ENCODE measurements around the gene ITGB8.
A peak's percentile ranks its signal among the peaks of the same experiment; 100 is the strongest.

The ITGB8 gene

GRCh38 chr7:20343941-20344340 lies 13.2 kb downstream of the ITGB8 start:
- H3K9me3 ChIP-seq (ENCODE audit: low read length): no peaks in the 10 kb centered on the region
- H3K36me3 ChIP-seq (ENCODE audit: insufficient read depth, low read length): no peaks in the 10 kb centered on the region
- no peaks in the 10 kb centered on the region for H3K27me3 ChIP-seq (ENCODE audit: control insufficient read depth in 1 of 2, insufficient read depth in 2 of 2, low read length in 2 of 2)
- no peak overlapping the region for H3K4me3 ChIP-seq (ENCODE audit: low read depth in 1 of 2, low read length in 2 of 2)
- H3K9ac ChIP-seq (ENCODE audit: low read length): no peak overlapping the region
- H3K4me1 ChIP-seq (ENCODE audit: insufficient read depth, low read length): no peaks in the 10 kb centered on the region
- no peak overlapping the region for H3K27ac ChIP-seq (ENCODE audit: low read depth, low read length)

DNA sequence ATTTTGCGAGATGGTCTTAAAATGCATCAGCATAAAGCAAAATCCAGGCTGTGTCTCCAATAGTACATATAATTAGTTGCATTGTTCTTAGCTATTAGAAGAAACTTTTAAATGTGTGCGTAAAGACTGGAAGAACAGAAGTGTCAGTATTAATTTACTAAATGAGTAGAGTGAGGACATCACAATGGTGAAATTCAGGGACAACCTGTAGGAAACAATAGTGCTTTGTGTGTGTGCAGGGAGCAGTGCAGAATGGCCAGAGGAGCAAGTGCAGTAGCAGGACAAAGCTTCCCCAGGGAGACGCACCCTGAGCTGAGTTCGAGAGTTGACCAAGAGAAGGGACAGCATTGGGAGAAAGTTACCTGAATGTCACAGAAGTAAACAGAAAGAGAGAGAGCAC lies 13.7 kb downstream of the ITGB8 start:
- Histone ChIP-seq H3K4me1 (ENCODE audit: insufficient read depth, low read length) (no peaks in the 10 kb centered on the region), H3K27ac (ENCODE audit: low read depth, low read length) (no peak overlapping the region), H3K4me3 (ENCODE audit: low read depth in 1 of 2, low read length in 2 of 2) (no peak overlapping the region), H3K9ac (ENCODE audit: low read length) (no peak overlapping the region), H3K27me3 (ENCODE audit: control insufficient read depth in 1 of 2, insufficient read depth in 2 of 2, low read length in 2 of 2) (no peaks in the 10 kb centered on the region), H3K9me3 (ENCODE audit: low read length) (no peaks in the 10 kb centered on the region), H3K36me3 (ENCODE audit: insufficient read depth, low read length) (no peaks in the 10 kb centered on the region)

- Histone ChIP-seq H3K27me3 (ENCODE audit: control insufficient read depth in 1 of 2, insufficient read depth in 2 of 2, low read length in 2 of 2) (no peaks in the 10 kb centered on the region), H3K36me3 (ENCODE audit: insufficient read depth, low read length) (no peaks in the 10 kb centered on the region), H3K27ac (ENCODE audit: low read depth, low read length) (no peak overlapping the region), H3K4me3 (ENCODE audit: low read depth in 1 of 2, low read length in 2 of 2) (no peak overlapping the region), H3K9ac (ENCODE audit: low read length) (no peak overlapping the region), H3K9me3 (ENCODE audit: low read length) (no peaks in the 10 kb centered on the region), H3K4me1 (ENCODE audit: insufficient read depth, low read length) (peaks cover 13% of the 10 kb centered on the region)
Observed at GRCh38 chr7:20346577-20346976, 15.9 kb downstream of the ITGB8 start.

DNA sequence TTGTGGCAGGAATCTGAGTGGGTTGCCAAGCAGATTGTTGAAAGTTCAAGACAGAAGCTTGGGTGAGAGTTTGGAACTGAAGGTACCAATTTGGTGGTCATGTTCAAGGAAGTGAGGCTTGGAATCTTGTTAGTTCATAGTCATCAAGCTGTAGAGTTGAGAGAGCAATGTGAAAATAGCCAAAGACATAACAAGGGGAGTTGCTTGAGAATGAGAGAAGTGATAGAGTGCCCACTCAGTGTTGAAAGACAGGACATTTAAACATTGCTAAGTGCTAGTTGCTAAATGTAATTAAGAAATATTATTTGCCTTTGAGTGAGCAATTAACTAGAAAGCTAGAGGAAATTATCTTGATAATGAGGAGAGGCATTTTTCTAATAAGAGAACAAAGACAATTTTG lies 17.0 kb downstream of the ITGB8 start:
- Histone ChIP-seq H3K27me3 (ENCODE audit: control insufficient read depth in 1 of 2, insufficient read depth in 2 of 2, low read length in 2 of 2) (no peaks in the 10 kb centered on the region), H3K27ac (ENCODE audit: low read depth, low read length) (no peak overlapping the region), H3K4me3 (ENCODE audit: low read depth in 1 of 2, low read length in 2 of 2) (no peak overlapping the region), H3K36me3 (ENCODE audit: insufficient read depth, low read length) (no peaks in the 10 kb centered on the region), H3K9ac (ENCODE audit: low read length) (no peak overlapping the region), H3K4me1 (ENCODE audit: insufficient read depth, low read length) (peaks cover 20% of the 10 kb centered on the region), H3K9me3 (ENCODE audit: low read length) (no peaks in the 10 kb centered on the region)

DNA sequence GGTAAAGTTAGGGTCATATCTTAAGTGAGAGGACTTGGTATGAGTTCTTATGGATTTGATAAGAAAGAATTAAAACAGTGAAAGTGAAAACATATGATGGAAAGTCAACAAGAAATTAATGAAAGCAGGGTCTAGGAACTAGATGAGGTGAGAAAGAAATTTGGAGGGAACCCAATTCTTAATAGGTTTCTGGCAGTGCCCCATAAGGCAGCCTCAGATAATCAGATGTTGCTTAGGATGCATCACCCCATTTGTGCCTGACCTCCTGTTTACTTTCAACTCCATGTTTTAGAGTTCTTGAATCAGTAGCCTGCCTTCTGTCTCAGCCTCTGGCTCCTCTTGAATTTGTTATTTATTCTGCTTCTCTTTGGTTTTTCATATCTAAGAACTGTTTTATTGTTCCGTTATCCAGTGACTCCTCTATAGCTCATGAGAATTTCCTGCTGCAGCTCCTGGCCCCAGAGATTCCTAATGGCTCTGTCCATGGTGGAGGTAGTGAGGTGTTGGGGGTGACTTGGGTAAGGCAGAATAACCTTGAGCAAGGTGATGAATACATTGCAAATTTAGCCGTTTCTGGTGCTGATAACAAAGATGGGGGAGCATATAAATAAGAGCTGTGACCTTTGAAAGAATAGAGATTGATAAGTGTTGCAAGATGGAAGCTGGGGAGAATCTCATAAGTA lies 17.6 kb downstream of the ITGB8 start:
- H3K4me3 ChIP-seq (ENCODE audit: low read depth in 1 of 2, low read length in 2 of 2): no peak overlapping the region
- H3K36me3 ChIP-seq (ENCODE audit: insufficient read depth, low read length): no peaks in the 10 kb centered on the region
- no peak overlapping the region for H3K27ac ChIP-seq (ENCODE audit: low read depth, low read length)
- H3K9ac ChIP-seq (ENCODE audit: low read length): no peak overlapping the region
- H3K9me3 ChIP-seq (ENCODE audit: low read length): no peaks in the 10 kb centered on the region
- peaks cover 20% of the 10 kb centered on the region for H3K4me1 ChIP-seq (ENCODE audit: insufficient read depth, low read length)
- H3K27me3 ChIP-seq (ENCODE audit: control insufficient read depth in 1 of 2, insufficient read depth in 2 of 2, low read length in 2 of 2): no peaks in the 10 kb centered on the region

DNA sequence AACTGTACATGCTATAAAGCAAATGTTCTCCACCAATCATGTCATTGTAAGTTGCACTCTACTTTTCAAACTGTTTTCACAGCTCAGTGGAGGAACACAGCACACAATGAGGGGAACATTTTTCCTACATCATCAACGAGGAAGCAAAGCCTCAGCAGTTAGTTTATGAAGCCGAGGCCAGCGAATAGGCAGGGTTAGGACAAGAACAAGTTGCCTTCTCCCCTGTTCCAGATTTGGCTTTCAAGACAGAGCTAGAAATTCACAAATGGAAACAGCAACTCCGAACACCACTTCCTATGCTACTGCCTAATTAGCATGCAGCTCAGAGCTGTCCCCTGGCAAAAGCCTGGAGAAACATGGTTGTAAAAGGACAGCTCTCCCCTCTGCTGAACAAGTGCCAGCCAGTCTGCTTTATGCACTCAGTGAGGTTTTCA lies 19.8 kb downstream of the ITGB8 start:
- Histone ChIP-seq H3K9ac (ENCODE audit: low read length) (no peak overlapping the region), H3K4me3 (ENCODE audit: low read depth in 1 of 2, low read length in 2 of 2) (peak overlapping the region in 1 of 2 donors; percentile 14), H3K27me3 (ENCODE audit: control insufficient read depth in 1 of 2, insufficient read depth in 2 of 2, low read length in 2 of 2) (no peaks in the 10 kb centered on the region), H3K4me1 (ENCODE audit: insufficient read depth, low read length) (peaks cover 20% of the 10 kb centered on the region), H3K27ac (ENCODE audit: low read depth, low read length) (no peak overlapping the region), H3K9me3 (ENCODE audit: low read length) (no peaks in the 10 kb centered on the region), H3K36me3 (ENCODE audit: insufficient read depth, low read length) (no peaks in the 10 kb centered on the region)

DNA sequence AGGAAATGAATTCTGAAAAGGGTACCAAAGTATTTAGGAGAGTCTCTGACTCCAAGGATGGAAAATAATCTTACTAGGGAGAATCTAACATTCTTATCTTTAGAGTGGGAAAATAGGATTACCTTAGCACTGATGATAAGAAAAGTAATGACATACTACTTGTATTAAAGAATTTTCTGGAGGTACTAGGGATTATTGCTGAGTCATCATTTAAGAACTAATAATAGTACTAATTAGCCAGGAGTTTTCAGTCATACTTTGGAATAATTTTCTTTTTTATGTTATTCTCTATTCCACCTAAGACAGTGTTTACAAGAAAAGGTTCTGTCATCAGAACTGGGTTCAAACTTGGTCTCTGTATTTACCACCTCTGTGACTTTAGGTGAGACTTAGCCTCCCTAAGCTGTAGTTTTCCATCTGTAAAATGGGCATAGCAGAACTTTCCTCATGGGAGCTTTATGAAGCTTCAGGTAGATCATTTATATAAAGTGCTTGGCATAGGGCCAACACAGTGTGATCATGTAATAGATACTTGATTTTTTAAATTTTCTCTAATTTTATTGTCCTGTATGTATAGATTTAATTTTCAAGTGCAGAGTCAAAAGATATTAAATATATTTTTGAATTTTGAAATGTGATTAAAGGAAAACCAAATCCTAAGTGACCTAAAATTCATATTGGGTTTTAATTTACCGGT lies 20.4 kb downstream of the ITGB8 start:
- Histone ChIP-seq H3K27me3 (ENCODE audit: control insufficient read depth in 1 of 2, insufficient read depth in 2 of 2, low read length in 2 of 2) (no peaks in the 10 kb centered on the region), H3K9ac (ENCODE audit: low read length) (no peak overlapping the region), H3K27ac (ENCODE audit: low read depth, low read length) (peak overlapping the region; percentile 10), H3K36me3 (ENCODE audit: insufficient read depth, low read length) (no peaks in the 10 kb centered on the region), H3K4me1 (ENCODE audit: insufficient read depth, low read length) (peaks cover 20% of the 10 kb centered on the region), H3K9me3 (ENCODE audit: low read length) (no peaks in the 10 kb centered on the region), H3K4me3 (ENCODE audit: low read depth in 1 of 2, low read length in 2 of 2) (no peak overlapping the region)

DNA sequence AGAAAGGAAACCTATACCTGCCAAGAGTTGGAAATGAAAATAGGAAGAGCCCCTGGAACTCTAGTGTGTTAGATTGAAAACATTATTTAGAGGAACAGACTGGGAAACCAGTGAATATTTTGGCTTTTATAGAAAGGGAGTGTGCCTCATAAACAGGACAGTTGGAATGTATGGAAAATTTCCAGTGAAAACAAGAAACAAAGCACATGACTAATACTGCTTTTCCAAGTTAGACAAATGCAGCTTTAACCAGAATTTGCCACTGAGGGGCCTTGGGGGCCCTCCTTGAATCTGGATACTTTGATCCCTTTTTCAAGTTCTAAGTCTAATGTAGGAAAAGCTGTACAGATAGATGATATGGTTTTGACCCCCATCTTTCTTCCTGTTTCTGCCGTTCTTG lies 21.2 kb downstream of the ITGB8 start:
- Histone ChIP-seq H3K4me1 (ENCODE audit: insufficient read depth, low read length) (peaks cover 20% of the 10 kb centered on the region), H3K4me3 (ENCODE audit: low read depth in 1 of 2, low read length in 2 of 2) (no peak overlapping the region), H3K36me3 (ENCODE audit: insufficient read depth, low read length) (no peaks in the 10 kb centered on the region), H3K9ac (ENCODE audit: low read length) (no peak overlapping the region), H3K27ac (ENCODE audit: low read depth, low read length) (no peak overlapping the region), H3K9me3 (ENCODE audit: low read length) (no peaks in the 10 kb centered on the region), H3K27me3 (ENCODE audit: control insufficient read depth in 1 of 2, insufficient read depth in 2 of 2, low read length in 2 of 2) (no peaks in the 10 kb centered on the region)

GRCh38 chr7:20352573-20353306 lies 22.0 kb downstream of the ITGB8 start:
- no peak overlapping the region for H3K27ac ChIP-seq (ENCODE audit: low read depth, low read length)
- peaks cover 20% of the 10 kb centered on the region for H3K4me1 ChIP-seq (ENCODE audit: insufficient read depth, low read length)
- no peaks in the 10 kb centered on the region for H3K36me3 ChIP-seq (ENCODE audit: insufficient read depth, low read length)
- H3K9ac ChIP-seq (ENCODE audit: low read length): no peak overlapping the region
- H3K27me3 ChIP-seq (ENCODE audit: control insufficient read depth in 1 of 2, insufficient read depth in 2 of 2, low read length in 2 of 2): no peaks in the 10 kb centered on the region
- no peaks in the 10 kb centered on the region for H3K9me3 ChIP-seq (ENCODE audit: low read length)
- no peak overlapping the region for H3K4me3 ChIP-seq (ENCODE audit: low read depth in 1 of 2, low read length in 2 of 2)

DNA sequence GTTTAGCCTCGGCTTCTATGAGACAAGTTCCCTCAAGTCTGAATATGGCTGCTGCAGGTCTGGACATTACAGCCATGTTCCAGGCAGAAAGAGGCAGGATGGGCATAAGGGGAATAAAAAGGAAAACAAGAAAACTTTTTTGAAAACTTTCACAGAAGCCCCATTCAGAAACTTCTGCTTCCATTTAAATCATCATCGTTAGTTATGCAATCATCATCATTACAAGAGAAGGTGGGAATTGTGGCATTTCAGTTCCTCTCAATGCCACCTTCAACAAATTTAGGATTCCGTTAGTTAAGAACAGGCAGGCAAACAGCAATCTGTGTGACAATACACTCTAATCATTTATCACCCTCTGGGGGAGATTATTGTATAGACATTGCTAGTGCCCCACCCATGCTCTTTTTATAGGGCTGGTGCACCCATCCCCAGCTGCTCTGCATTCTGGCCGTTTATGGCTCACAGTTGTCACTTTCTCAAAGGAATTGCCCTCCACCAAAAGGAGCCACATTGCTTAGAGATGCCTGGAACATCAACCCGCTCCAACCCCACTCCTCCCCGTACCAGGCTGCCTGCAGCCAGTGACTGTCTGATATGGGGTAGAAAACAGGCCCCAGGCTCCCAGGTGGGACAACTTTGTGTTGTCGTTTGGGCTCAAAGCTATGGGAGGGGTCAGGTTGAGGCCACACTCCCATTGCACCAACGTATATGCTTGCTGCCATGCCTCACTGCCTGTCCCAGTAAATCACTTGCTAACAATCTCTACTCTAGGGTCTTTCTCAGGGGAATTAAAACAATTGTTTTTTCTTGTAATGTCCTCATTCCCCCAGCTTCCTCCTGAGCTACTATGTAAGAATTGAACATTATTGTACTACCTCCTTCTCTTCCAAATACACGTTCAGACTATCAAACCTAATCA lies 24.2 kb downstream of the ITGB8 start:
- H3K9ac ChIP-seq (ENCODE audit: low read length): no peak overlapping the region
- no peak overlapping the region for H3K4me3 ChIP-seq (ENCODE audit: low read depth in 1 of 2, low read length in 2 of 2)
- H3K4me1 ChIP-seq (ENCODE audit: insufficient read depth, low read length): peaks cover 30% of the 10 kb centered on the region
- H3K27ac ChIP-seq (ENCODE audit: low read depth, low read length): no peak overlapping the region
- no peaks in the 10 kb centered on the region for H3K36me3 ChIP-seq (ENCODE audit: insufficient read depth, low read length)
- H3K9me3 ChIP-seq (ENCODE audit: low read length): no peaks in the 10 kb centered on the region
- H3K27me3 ChIP-seq (ENCODE audit: control insufficient read depth in 1 of 2, insufficient read depth in 2 of 2, low read length in 2 of 2): no peaks in the 10 kb centered on the region

GRCh38 chr7:20358106-20358505 lies 27.4 kb downstream of the ITGB8 start:
- no peaks in the 10 kb centered on the region for H3K9me3 ChIP-seq (ENCODE audit: low read length)
- H3K27ac ChIP-seq (ENCODE audit: low read depth, low read length): no peak overlapping the region
- H3K4me1 ChIP-seq (ENCODE audit: insufficient read depth, low read length): peaks cover 12% of the 10 kb centered on the region
- no peak overlapping the region for H3K9ac ChIP-seq (ENCODE audit: low read length)
- H3K27me3 ChIP-seq (ENCODE audit: control insufficient read depth in 1 of 2, insufficient read depth in 2 of 2, low read length in 2 of 2): no peaks in the 10 kb centered on the region
- no peak overlapping the region for H3K4me3 ChIP-seq (ENCODE audit: low read depth in 1 of 2, low read length in 2 of 2)
- H3K36me3 ChIP-seq (ENCODE audit: insufficient read depth, low read length): no peaks in the 10 kb centered on the region

Measured in muscle layer of colon (tissue), 2 donors.